NCI-H1092 (cell line): Measurements from ENCODE around the gene HOXD4.

Experiments
- DNase-seq: peaks from one replicate; lab custom pipeline; 2025; lab: John Stamatoyannopoulos, UW

HOXD4 gene

DNA sequence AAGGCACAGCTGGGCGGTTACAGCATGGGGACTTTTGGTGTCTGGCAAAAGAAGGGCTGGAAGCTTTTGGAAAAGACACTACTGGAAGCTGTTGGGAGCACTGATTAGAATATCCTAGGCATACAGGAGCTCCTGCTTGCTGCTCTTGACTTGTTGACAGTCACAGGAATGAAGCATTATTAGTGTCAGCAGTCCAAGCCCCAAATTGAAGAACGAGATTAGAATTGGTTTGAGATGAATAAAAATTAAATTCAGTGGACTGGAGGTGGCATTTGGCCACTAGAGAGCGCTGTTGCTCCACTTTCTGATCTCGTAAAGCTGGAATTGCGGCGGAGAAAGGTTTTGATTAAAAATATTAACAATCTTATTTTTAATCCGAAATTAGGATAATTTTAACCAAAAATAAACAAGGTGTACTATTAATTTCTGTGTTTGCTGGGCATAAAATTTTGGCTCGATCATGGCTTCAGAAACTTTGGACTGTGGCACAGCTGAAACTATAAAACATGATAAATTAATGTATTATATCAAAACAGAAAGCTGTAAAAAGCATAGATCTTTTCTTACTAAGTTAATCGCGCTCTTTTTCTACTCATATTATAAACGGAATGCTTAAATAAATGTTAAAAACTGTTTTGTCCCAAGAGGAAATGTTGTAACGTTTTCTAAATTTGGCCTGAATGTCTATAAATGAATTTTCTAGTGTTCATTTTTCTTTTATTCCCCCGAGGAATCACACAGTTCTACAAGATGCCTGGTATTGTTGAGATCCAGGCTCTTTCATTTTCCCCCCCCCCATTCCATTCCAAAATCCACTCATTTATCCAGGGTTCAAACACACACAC is 24.2 kb upstream of the HOXD4 start:
- peak; percentile 58 for DNase-seq

- no peak for DNase-seq
These were observed 23.6 kb upstream of the HOXD4 start for GRCh38 chr2:176127774-176128072.

GRCh38 chr2:176128172-176128981 is 23.0 kb upstream of the HOXD4 start:
- no peak for DNase-seq

DNA sequence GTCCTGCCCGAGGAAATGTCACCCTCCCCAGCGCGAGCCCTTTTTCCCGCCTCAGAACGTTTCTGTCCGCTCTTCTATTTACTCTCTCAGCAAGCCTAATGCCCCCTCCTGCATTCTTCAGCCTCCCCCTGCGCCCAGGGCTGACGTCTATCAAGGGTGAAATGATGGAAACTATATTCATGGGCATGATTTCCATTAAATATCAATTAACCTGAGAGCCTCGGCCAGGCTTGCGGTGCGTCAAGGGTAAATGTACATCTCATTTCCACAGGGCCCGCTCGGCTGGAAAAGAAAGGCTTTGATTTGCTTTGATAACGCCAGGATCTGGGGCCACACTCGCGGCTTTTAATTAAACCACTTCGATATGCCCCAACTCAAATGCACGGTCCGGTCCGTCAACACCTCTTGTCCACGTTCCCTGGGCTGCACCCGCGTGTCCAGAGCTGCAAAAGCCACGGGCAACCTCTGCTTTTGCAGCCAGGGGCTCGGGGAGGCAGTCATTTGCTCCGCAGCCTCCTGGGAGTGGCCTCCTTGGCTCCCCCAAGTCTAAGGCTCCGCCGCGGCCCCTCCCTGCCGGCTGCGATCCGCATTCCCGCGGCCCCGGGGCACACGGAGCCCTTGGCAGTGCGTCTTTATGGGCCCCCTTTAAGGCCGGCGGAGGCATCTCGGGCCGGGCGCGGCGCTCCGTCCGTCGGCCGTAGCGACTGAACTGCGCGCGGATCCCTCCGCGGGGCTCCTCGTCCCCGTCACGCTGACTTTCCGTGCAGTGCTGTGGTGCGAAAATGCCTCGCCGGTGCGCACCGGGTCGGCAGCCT is 22.2 kb upstream of the HOXD4 start, which contains the start of gene HOXD8:
Gene HOXD8, plus strand, starts transcription at position 724 of the 815 bp plus-strand sequence. CDS start 662 bp downstream, outside the sequence.
- peak; percentile 69 for DNase-seq

- DNase-seq = no peak
These were observed 21.6 kb upstream of the HOXD4 start for GRCh38 chr2:176129813-176130146.

DNA sequence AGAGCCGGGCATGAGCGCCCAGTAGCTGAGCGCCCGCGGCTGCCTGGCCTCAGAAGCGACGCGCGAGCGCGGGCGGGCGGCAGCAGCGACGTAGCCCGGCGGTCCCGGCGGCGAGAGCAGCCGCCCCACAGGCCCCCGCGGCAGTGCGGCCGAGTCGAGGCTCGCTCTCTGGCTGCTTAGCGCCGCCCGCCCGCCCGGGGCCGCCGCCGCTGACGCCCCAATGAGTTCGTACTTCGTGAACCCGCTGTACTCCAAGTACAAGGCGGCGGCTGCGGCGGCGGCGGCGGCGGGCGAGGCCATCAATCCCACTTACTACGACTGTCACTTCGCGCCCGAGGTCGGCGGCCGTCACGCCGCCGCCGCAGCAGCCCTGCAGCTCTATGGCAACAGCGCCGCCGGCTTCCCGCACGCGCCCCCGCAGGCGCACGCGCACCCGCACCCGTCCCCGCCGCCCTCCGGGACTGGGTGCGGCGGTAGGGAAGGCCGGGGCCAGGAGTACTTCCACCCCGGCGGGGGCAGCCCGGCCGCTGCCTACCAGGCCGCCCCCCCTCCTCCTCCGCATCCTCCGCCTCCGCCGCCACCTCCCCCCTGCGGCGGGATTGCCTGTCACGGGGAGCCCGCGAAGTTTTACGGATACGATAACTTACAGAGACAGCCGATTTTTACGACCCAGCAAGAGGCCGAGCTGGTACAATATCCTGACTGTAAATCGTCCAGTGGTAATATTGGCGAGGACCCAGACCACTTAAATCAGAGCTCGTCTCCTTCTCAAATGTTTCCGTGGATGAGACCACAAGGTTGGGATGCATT is 21.0 kb upstream of the HOXD4 start:
- DNase-seq = no peak

DNA sequence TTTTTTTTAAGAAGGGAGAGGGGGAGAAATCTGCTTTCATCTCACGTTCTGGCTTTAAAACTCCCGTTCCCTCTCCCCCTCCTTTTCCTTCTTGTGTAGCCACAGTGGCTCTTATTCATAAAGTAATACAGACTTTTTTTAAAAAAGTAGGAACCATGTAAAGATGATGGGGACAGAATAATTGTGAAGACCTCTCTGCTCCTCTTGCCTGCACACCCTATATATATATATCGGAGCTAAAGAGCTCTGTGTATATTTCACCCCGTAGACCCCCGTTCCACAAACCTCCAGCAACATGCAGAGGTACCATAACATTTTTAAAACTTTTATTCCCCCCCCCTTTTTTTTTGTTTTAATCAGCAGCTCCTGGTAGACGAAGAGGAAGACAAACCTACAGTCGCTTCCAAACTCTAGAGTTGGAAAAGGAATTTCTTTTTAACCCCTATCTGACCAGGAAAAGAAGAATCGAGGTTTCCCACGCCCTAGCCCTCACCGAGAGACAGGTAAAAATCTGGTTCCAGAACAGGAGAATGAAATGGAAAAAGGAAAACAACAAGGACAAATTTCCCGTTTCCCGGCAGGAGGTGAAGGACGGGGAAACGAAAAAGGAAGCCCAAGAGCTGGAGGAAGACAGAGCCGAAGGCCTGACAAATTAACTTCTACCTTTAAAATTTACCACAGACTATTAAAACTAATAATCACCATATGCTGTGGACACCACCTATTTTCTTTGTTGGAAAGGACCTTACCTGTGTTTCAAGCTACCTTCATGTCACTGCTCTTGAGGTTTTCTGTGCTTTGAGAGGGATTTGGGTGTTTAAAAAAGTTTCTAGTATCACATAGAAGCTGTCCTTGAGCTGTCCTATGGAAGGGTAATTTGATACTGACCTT is 20.1 kb upstream of the HOXD4 start:
- no peak for DNase-seq

DNA sequence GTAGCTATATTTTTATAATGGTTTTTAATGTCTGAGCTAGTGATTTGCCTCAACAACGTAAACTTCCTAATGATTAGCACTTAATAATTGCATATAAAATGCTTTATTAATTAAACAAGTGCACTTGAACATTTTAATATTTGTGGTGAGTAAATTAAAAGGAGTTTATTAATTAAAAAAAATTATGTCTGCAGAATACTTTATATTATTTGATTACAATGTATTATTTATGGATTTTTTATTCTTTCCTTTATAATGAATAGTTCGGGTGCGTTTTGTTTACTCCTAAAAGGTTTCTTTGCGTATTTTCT is 19.5 kb upstream of the HOXD4 start:
- no peak for DNase-seq

- no peak for DNase-seq
These were observed 18.9 kb upstream of the HOXD4 start for GRCh38 chr2:176132205-176133171.

DNA sequence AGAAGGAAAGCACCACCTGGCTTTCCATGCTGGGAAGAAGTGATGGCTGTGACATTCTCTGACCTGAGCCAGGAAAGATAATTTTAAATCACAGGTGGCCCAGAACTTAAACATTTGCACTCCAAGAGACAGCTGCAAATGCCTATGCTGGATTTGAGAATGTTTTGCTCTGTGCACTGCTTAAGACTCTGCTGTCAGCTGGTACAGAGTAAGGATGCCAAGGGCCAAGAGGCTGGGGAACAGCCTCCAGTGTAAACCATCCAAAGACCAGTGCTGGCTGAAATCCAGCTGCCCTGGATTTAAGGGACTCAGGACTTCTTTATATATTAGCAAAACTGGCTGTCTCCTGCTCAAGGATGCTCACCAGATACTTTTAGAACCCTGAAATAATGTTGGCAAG is 18.0 kb upstream of the HOXD4 start:
- DNase-seq = no peak

DNA sequence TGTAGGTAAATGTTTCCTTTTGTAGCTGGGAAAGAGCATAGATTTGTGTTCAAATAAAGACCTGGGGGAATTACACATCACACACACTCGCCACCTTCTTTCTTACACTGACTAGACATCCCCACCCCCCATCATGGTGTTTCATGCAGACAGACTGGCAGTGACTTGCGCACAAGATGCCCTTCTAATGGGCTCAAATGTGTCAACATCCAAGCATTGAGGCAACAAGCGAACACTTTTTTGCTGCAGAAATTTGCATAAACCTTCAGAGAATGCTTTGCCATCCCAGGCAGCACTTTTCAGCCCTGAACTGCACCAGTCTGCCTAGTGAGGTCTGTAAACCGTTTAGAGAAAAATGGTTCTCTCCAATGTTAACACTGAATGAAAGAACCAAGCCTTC is 17.3 kb upstream of the HOXD4 start:
- DNase-seq = no peak

- no peak for DNase-seq
These were observed 16.3 kb upstream of the HOXD4 start for GRCh38 chr2:176135035-176135440.

DNA sequence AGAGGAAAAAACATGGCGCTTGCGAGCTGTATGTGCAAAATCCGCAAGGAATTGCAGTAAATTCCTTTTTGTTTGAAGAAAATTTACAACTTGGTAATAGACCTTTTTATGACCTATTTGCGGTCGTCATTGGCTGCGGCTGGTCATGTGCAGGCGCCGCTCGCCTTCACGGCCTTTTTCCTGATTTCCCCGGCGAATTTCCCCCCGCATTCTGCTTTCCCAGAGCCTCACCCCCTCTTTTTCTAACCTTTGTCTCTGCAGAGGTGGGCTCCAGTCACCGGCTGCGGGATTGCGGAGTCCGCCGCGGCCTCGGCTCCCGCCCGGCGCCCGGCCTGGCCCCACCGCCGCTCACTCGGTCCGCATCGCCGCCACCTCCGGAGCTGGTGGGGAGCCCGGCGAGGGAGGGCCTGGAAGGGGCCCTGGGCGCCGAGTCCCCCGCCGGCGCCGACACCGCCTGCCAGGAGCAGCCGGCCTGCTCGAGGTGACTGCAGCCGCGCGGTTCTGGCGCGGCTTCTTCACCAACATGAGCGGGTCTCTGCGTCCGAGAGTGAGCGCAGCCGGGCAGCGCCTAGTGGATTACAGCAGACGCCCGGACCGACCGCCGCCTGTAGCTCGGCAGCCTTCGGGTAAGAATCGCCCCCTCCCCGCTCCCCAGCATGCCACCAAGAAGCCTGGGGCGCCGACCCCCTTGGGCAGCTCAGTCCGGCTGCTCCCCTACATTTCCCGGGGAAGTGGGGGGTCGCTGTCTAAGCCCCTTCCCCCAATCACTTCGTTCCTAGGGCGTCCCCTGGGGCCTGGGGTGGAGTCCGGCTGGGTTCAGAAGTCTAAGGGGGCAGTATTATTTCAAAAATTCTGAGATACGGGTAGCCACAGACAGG is 14.7 kb upstream of the HOXD4 start:
- no peak for DNase-seq

- no peak for DNase-seq
These were observed 14.1 kb upstream of the HOXD4 start for GRCh38 chr2:176137252-176137580.

DNA sequence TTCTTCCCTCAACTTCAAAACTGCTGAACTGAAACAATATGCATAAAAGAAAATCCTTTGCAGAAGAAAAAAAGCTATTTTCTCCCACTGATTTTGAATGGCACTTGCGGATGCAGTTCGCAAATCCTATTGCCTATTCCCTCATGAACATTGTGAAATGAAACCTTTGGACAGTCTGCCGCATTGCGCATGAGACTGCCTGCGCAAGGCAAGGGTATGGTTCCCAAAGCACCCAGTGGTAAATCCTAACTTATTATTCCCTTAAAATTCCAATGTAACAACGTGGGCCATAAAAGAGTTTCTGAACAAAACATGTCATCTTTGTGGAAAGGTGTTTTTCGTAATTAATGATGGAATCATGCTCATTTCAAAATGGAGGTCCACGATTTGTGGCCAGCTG is 13.4 kb upstream of the HOXD4 start:
- no peak for DNase-seq

DNA sequence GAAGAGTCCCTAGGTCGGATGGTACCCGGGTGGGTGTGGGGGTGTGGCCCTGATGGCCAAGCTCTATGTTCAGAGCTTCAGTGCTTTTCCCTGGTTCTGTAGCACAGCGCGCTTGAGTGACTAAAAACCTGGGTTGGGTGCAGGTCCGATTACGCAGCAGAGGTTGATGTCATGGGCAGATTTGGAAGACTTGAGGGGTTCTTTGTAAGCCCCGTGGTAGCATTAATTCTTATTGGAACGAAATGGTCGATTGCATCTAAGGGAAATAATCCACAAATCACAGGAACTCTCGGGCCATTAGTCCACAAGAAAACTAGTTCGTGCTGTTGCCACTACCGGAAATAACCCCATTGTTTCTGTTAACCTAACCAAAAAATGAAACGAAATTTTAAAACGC is 12.8 kb upstream of the HOXD4 start:
- DNase-seq = no peak

DNA sequence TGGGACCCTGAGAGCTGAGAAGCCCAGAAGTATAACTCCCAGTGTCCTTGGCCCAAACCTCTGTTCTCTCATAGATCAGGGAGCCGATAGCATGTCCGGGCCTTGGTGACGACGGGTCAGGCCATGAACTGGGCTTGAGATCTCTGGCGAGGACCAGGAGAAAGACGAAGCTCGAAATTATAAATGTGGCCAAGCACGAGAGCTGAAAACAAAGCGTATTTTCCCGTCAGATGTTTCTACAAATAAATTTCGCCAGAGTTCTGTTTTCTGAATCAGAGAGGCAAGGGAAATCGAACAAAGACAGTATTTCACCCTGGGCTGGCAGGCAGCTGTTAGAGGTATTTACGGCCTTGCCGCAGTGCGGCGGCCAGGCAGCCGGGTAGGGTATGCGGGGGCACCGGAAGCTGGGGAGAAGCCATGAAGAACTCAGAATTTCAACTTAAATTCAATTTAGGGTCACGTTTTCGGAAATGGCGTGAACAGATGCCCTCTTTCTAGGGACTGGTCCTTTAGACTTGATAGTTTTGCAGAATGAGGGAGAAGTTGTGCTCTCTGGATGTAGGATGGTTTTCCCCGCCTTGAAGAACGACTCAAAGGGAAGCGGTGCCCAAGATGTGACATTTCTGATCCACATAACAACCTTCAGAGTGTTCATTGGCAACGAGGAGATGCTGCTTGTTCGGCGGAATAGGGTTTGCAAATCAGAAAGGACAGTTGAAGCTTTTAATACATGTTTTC is 12.3 kb upstream of the HOXD4 start:
- DNase-seq = no peak
